Colon (tissue), 2 donors: ENCODE results near the gene SETD6.
A peak's percentile ranks its signal among the peaks of the same experiment; 100 is the strongest.

Experiments used
- FAIRE-seq: peaks from 2 replicates; lab custom pipeline; 2012; peaks lifted over from hg19 to GRCh38; lab: Jason Lieb, UNC
- donor health status: control.
- donor health status: control.

The SETD6 gene

GRCh38 chr16:58508671-58509251 lies 6.6 kb upstream of the SETD6 start:
- FAIRE-seq, result no peak

DNA sequence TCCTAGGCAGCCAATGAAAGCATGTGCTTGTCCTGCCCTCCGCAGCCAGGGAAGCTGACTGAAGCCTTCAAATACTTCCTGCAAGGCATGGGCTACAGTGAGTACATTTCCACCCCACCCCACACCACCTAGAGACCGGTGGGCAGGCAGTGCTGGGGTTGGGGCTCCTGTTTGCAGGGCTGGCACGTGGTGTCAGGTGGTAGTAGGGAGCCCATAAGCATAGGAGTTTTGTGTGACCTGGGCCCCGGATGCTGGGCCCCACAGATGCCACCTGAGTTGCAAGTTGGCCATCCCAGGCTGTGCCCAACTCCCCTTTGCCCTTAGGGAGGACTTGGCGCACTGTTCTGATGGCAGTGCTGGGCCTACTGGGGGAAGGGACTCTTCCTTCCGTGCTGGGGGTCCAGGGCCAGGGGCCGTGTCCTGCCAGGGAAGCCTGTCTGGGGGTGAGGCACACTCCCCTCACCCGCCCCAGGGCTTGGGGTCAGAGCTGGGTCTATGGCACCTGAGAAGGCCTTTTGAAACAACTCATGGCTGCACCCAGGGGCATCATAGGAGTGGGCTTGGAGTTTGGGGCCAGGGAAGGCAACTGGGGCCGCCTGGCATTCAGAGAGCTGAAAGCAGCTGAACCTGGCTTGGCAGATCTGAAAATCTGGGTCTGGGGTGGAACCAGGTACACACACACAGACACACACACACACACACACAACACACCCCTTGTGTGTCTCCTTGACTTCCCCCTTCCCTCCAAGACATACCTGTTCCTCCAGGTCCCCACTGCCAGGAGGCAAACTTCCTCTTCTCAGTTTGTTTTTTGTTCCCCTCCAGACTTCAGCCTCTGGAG lies 5.8 kb upstream of the SETD6 start:
- no peak for FAIRE-seq

DNA sequence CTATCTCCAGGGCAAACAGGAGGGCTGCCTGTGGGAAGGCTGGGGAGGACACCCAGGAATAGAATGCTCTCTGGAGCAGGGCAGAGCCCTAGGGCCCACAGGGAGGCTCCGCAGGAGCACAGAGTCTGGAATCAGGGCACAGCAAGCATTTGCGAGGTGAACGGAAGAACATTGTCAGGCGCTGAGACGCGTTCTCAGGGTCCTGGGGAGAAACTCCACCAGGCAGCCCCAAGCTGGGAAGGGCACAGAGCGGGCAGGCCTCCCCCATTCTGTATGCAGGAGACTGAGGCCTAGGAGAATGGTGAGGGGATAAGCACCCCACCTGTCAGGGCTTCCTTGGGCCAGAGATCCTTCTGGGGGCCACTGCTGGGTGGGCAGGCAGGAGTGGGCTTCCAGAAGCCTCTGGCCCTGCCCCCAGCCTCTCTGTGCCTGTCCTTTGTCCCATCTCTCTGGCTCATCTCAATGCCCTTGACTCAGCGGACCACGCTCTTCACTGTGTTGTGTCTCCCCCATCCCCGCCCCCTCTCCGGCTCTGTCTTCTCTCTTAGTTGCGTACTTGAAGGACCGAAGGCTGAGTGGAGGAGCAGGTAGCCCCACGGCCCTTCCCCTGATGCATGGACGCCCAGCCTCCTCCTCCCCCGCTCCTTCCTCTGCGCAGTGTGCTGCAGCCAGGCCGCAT lies 5.1 kb upstream of the SETD6 start:
- FAIRE-seq, result no peak

GRCh38 chr16:58510776-58511628 lies 4.3 kb upstream of the SETD6 start:
- FAIRE-seq, result no peak

DNA sequence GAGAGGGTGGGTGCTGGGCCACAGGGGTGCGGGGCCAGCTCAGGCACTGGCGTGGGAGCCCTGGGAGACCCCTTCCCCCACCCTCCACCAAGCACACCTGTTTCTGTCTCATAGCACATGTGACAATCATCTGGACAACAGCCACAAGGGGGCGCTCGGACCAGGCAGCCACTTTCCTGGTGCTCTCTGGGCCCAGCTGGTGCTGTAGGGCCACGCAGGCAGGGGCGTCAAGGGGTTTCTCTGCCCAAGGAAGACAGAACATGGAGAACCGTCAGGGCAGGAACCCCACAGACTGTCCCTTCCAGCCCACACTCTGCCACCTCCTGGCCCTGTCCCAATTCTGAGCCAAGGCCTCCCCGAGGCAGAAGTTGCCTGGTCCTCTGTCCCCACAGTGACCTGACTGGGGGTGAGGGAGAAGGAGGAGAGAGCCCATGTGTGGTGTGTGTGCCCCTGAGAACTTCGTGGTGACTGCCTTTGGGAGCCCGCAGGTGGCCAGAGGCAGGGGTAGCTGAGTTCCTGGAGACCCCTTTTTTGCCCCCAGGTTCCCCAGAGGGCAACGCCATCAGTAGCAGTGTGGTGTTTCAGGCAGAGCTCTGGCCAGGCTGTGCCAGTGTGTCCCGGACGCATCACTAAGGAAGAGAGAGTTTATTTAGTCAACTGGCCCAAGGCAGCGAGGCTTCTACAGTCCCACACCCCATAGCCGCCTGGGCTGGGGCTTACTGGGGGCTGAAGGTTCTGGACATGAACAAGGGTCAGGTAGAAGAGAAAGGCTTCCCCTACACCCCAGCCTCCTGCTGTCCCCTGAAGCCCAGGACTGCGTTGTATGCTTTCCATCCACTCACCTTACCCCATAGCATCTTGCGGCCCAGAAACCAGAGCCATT lies 3.1 kb upstream of the SETD6 start:
- no peak for FAIRE-seq

GRCh38 chr16:58513874-58514273 lies 1.4 kb upstream of the SETD6 start:
- FAIRE-seq, result no peak

GRCh38 chr16:58515871-58516767 lies 802 bp downstream of the SETD6 start:
- no peak for FAIRE-seq

DNA sequence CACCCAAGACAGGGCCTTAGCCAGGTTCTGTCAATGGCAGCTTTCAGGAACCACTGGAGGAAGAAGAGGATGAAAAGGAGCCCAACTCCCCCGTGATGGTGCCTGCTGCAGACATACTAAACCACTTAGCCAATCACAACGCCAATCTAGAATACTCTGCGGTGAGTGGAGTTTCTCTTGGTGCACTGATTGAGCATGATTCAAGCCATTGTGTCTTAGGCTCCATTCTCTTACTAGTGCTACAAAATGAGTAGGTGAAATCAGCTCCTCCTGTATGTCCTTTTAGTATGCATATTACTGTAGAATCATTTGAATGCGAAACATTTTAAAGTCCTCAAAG lies 1.4 kb downstream of the SETD6 start:
- no peak for FAIRE-seq

DNA sequence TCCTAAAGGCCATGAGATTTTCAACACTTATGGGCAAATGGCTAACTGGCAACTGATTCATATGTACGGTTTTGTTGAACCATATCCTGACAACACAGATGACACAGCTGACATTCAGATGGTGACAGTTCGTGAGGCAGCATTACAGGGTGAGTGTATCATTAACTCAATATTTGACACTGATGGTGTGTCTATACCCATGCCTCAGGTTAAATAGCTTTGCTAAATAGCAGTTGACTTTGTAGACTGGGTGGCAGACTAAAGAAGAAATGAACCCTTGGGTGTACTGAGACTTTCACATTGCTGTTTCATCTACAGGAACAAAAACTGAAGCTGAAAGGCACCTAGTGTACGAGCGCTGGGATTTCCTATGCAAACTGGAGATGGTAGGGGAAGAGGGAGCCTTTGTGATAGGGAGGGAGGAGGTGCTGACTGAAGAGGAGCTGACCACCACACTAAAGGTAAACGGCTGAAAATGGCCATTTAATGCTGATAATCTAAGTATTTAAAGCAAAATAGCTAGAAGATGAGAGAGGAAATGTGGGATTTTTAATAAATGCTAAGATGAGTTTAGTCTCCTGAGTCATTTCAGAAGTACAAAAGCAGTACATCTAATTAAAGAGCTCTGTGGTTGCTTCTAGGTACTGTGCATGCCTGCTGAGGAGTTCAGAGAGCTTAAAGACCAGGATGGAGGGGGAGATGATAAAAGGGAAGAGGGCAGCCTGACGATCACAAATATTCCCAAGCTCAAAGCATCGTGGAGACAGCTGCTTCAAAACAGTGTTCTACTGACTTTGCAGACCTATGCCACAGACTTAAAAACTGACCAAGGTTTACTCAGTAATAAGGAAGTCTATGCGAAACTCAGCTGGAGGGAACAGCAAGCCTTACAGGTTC lies 3.0 kb downstream of the SETD6 start:
- no peak for FAIRE-seq

DNA sequence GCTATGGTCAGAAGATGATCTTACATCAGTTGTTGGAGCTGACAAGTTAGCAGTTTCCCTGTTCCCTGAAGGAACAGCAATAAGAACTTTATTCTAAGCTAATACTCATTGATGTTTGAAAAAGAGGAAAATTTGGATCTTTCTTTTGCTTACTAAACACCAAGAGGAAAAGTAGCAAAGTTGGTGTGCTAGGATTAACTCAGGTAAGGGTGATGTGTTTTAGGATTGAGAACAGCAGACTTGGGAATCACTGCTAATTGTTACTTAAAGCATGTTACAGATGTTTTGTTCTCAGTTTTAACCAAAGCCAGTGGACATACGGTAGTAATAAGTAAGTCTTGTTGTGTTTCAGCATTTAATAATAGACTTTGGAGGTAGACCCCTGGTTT lies 3.7 kb downstream of the SETD6 start:
- FAIRE-seq, result no peak

DNA sequence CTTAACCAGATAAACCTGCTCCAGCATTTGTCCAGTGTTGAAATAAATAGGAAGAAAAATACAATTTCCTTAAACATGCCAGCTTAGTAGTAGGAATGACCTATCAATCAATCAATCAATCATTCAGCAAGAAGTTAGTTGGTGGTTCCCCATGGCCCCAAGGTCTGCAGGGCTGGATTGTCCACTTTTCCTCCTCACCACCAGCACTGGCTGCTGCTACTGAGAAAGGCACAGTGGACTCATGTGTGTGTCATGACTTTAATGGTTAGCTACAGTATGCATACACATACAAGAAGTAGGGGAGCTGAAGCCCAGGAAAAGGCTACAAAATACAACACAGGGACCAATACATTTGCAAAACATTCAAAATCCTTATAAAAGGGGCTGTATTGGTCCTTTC lies 4.4 kb downstream of the SETD6 start:
- FAIRE-seq, result no peak

DNA sequence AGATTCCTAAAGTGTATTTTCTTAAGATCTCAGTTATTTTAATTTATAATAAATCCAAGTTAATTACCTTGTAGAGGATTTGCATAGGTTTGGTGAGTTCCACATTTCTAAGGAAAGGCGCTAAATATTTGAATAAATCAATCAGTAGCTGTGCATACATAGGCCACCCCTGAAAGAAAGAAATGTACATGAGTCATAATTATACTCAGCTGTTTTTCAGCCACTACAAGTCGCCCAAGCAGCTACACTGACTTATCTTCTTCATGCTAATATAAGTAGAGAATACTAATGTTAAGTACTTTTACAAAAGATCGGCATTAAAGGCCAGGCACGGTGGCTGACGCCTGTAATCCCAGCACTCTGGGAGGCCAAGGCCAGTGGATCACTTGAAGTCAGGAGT lies 14.9 kb downstream of the SETD6 start:
- FAIRE-seq, result no peak

DNA sequence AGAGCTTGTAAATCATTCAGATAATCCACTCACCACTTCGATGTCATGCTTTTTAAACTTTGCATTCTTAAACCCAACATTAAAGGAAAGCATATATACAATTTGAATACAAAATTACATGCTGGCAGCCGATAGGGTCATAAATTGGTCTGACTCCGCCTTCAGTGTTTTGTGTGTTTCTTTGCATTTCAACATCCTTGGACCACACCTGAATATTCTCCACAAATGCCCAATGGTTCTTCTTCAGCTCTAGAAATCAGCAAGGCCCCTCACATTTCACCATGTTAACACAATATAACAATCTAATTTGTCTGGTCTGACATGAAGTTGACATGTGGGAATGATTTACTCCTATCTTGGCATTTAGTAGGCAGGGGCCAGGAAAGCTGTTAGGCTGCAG lies 17.1 kb downstream of the SETD6 start:
- no peak for FAIRE-seq

GRCh38 chr16:58533751-58534470 lies 18.6 kb downstream of the SETD6 start:
- FAIRE-seq, result no peak

DNA sequence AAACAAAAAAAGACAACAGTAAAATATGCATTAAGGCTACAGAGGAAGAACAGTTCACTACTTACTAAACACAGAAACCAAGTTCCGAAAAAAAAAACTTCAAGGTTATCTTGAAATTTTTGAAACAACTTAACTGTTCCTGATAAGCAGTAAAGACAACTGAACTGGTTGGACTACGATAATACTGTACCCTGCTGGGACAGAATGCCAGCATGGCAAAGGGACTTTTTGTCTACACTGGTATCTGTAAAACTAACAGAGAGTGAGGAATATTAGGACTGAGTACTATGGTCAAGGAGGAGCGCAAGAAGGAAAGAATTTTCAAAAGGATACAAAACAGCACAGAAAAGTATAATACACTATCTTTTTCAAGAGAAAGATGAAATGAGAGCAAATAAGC lies 19.8 kb downstream of the SETD6 start:
- peak; percentile 21 for FAIRE-seq

DNA sequence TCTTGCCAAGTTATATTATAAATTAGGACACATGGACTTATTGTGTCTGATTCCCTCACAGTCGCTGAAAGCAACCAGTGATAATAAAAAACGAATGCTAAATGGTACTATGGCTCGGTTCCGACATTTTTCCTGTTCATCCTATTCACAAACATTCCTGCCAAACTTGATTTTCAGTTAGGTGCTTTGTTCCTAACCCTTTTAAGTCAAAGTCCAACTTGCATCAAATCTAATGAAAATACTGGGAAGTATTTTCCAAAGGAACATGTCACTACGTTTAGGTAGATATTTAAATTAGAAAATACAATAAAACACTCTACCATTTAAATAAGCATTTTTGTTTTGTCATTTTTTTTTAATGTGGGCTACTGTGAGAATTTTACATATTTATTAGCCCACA lies 21.0 kb downstream of the SETD6 start:
- FAIRE-seq, result no peak

GRCh38 chr16:58537124-58537906 lies 22.0 kb downstream of the SETD6 start:
- no peak for FAIRE-seq

GRCh38 chr16:58541711-58542110 lies 26.4 kb downstream of the SETD6 start:
- no peak for FAIRE-seq
